ENCODE measurements around the gene UBTF. TPM values are rescaled to one million over a fixed set of nuclear protein-coding genes. Genes with fewer than 3 reads are reported as not detected.

The UBTF gene
- total RNA-seq = 10 to 100 TPM; 33.1 to 61.2 (median 44.2) TPM
- 10 to 100 TPM; 34.1 to 41.6 TPM for polyA plus RNA-seq
- long read RNA-seq, donor 1, full-length matches to known transcripts = 36 of 89 reads
- long read RNA-seq, donor 1, partial matches to known transcripts = 19 of 89 reads
- long read RNA-seq, donor 1, other reads (novel, unspliced or antisense) = 34 of 89 reads
- long read RNA-seq, donor 2, full-length matches to known transcripts = 27 of 116 reads
- long read RNA-seq, donor 2, partial matches to known transcripts = 55 of 116 reads
- long read RNA-seq, donor 2, other reads (novel, unspliced or antisense) = 34 of 116 reads
- long read RNA-seq, donor 3, full-length matches to known transcripts = 48 of 105 reads
- long read RNA-seq, donor 3, partial matches to known transcripts = 23 of 105 reads
- long read RNA-seq, donor 3, other reads (novel, unspliced or antisense) = 34 of 105 reads

- DNase-seq (peak; percentile 70 to 87 (median 84)), ATAC-seq (peak in 3 of 4 donors; percentile 3 to 25 (median 15))
- Histone ChIP-seq H3K27ac (peak within 1 kb of the TSS; percentile 97 to 100 (median 100)), H3K27me3 (no peaks in the 10 kb centered on the region), H3K36me3 (peaks cover 5 to 26% (median 23%) of the 10 kb centered on the region in 9 donors), H3K4me1 (peaks cover 4 to 53% (median 42%) of the 10 kb centered on the region in 12 donors), H3K4me3 (peak within 1 kb of the TSS; percentile 76 to 100 (median 96)), H3K9me3 (no peaks in the 10 kb centered on the region)
- TF ChIP-seq CTCF (IDR thresholded peaks at IDR 0.05) = peak in 1 of 12 donors; percentile 4
- no peak for TF ChIP-seq POLR2A (IDR thresholded peaks at IDR 0.05)
- intact Hi-C loops (cut with DNase I) = loop anchor here in 7 of 10 donors (1.0 to 10.0 kb wide), 7 partner anchors 19 to 285 kb away; partner anchors contain the start of genes SLC25A39 (in 2 of the 7), GPATCH8 (in 1 of the 7) and RUNDC3A (in 1 of the 7)
- 0 to 1% (median 0%) methylated on average over 2 to 75 of the region's 76 CpGs for WGBS, 4 donors
Measured at GRCh38 chr17:44219616-44220212, at the start of gene UBTF. TSS of gene UBTF (minus strand) at chr17:44219675. CDS start at chr17:44218229, 1,446 bp downstream.

- TF ChIP-seq POLR2A (IDR thresholded peaks at IDR 0.05) (no peak), CTCF (IDR thresholded peaks at IDR 0.05) (no peak)
- intact Hi-C loops (cut with DNase I) = no loop called here
- Histone ChIP-seq H3K36me3 (no peaks in the 10 kb centered on the region), H3K27ac (no peak overlapping the region), H3K4me3 (no peak overlapping the region), H3K27me3 (no peaks in the 10 kb centered on the region), H3K9me3 (no peaks in the 10 kb centered on the region), H3K4me1 (peaks cover 0 to 19% (median 12%) of the 10 kb centered on the region in 12 donors)
- DNase-seq (no peak), ATAC-seq (no peak)
- WGBS, 4 donors = 81 to 88% (median 85%) methylated on average over 11 of the region's 11 CpGs
Measured at GRCh38 chr17:44268709-44269534, 49.4 kb upstream of the UBTF start.

GRCh38 chr17:44267818-44268490 is 48.5 kb upstream of the UBTF start, which contains the start of gene SLC4A1:
TSS of gene SLC4A1 (minus strand) at chr17:44268135. CDS start at chr17:44262866, 5,269 bp downstream.
- TF ChIP-seq POLR2A (IDR thresholded peaks at IDR 0.05) = no peak
- no peak for TF ChIP-seq CTCF (IDR thresholded peaks at IDR 0.05)
- peaks cover 0 to 15% (median 10%) of the 10 kb centered on the region in 12 donors for H3K4me1 ChIP-seq
- 85 to 92% (median 87%) methylated on average over 12 to 14 of the region's 14 CpGs for WGBS, 4 donors
- intact Hi-C loops (cut with DNase I) = no loop called here
- ATAC-seq = no peak
- no peaks in the 10 kb centered on the region for H3K36me3 ChIP-seq
- H3K27ac ChIP-seq = no peak within 1 kb of the TSS
- H3K9me3 ChIP-seq = no peaks in the 10 kb centered on the region
- no peaks in the 10 kb centered on the region for H3K27me3 ChIP-seq
- H3K4me3 ChIP-seq = no peak within 1 kb of the TSS
- DNase-seq = no peak
